Stimulated activated CD8-positive, alpha-beta memory T cell treated with anti-CD3 and anti-CD28 coated beads, Interleukin-7, amount 100 ng/mL, for 24 hours (primary cell): ENCODE data around the gene MB21D2.

Experiments
- DNase-seq: peaks from one replicate; pipeline ENCODE4 v3.0.0-alpha.2; 2020; ENCODE audit warnings: low read depth

The MB21D2 gene

DNA sequence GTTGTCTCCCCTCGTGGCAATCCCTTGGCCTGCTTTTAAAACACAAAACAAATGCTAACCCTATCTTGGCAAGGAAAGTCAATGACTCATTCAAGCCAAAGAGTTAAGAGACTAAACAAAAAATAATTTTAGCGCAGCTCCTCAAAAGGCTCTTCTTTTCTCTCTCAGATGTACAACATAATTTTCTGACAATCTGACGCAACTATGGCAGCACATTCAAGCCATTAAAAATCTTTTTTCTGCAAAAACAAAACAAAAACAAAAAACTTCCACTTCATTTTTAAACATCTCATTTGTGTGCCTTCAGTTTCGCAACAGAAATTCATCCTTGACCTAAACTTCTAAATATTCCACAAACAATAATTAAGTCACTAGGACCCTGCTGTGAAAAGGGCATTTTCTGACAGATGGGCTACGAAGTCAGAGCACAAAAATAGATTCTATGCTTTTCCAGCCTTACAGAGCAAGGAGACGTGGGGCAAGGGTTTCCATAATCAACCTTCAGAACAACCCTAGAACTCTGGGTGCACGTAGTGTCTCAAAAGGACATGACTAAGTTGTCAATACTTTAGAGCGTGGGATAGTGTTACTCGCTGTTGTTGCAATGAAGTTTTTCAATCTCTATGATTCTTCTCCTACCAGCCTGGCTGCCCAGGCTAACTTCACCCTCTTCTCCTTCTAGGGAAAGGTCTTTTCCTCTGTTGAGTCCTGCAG, 84.3 kb downstream of the MB21D2 start:
- DNase-seq, result no peak

DNA sequence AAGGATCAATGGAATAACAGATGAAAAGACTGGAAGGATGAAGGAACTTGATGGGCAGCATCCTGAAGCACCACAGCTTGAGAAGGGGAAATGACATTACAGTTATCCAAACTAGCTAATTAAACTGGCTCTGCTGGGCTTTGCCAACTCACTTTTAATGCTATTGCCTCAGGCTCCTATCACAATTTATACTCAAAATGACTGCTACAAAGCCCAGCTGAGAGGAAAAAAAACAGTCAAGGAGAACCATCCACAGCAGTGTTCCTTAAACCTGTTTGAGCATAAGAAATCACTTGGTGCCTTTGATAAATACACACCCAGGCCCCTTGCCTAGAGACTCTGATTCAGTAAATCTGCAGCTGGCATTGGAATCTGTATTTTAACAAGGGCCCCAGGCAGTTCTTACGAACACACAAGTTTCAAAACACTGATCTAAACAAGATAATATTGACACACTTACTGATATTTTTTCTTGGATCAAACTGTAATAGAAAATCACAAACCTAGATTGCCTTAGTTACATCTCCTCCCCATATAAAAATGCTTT, 85.8 kb downstream of the MB21D2 start:
- no peak for DNase-seq

DNA sequence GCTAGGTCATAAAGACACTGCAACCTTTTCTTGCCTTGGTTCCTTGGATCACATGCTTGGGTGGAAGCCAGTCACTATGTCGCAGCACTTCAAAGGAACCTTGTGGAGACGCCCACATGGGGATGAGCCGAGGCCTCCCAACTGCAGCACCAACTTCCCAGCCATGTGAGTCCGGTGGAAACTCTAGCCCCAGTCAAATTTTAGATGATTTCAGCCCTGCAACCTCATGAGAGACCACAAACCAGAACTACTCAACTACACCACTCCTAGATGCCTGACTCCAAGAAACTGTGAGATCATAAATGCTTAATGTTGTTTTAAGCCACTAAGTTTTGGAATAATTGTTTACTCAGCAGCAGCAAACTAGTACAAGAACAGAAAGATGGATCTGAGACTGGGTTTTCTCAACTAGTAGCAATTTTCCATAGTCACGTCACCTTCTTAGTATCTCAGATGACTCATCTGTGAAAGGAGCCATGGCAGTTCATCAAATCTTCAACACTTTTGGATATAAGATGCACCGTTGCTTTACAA, 86.5 kb downstream of the MB21D2 start:
- DNase-seq, result no peak

DNA sequence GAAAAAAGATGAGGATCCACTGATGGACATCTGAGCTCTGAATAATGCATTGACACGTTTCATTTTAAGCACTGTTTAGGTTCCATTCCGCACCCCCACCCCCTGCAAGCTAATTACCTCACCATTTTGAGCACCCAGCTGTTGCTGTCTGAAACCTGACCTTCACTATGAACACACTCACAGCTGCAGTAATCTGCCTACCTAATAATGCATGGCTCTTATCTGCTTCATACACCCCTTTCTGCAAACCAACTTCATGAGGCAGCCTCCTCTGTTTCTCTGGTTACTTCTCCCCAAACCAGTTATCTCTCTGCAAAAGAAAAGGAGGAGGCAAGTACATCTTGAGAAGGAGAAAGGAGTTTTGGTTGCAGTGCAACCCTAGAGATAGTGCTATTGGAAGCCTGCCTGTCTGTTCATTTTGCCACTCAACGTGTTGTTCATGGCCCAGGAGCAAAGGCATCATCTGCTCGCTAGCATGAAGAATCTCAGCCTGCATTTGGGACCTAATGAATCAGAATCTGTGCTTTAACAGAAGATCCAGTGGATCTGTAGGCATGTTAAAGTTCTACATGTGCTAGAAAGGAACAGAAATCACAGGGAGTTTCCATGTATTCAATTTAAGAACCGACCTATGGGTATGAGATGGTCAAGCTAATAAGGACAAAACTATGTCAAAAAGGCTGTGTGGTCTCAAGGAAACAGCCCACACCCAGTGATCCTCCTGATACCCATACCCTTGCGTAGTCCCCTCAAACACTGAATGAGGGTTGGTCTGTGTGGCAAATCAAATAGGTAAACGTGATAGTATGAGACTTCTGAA, 87.2 kb downstream of the MB21D2 start:
- no peak for DNase-seq

DNA sequence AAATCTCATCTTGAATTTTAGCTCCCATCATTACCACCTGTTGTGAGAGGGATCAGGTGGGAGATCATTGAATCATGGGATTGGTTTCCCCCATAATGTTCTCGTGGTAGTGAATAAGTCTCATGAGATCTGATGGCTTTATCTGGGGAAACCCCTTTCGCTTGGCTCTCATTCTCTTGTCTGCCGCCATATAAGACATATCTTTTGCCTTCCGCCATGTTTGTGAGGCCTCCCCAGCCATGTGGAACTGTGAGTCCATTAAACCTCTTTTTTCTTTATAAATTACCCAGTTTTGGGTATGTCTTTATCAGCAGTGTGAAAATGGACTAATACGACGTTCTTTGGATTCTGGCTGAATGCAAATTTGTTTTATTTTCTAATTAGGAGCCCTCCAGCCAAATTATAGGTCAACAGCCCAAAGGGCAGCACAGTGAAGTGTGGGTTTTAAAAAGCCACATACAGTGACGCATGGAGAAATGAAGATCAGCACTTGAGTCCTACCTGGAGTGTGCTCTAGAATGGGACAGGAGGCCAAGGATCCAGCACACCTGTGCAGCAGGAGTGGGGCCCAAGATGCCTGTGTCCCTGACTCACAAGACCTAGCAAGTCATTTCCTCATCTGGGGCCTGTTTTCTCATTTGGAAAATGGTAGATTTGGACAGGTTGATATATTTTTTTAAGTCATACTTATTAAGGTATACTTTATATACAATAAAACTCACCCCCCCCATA, 89.6 kb downstream of the MB21D2 start:
- DNase-seq, result no peak

DNA sequence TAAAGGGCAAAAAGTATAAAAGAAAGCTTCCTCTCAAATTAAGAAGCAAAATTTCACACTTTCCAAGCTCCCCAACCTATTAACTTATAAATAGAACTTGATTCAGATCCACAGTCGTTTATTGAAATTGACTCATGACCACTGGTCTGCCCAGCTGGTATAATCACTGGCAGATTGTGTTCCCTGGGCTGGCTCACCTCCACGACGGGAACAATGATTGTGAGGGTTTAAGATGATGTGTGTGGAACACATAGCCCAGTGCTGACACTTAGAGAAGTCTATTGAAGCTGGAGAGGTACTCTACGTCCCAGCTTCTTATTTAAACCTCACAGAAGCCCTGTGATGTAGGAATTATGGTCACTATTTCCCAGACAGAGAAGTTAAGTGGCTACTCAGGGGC, 90.4 kb downstream of the MB21D2 start:
- no peak for DNase-seq

DNA sequence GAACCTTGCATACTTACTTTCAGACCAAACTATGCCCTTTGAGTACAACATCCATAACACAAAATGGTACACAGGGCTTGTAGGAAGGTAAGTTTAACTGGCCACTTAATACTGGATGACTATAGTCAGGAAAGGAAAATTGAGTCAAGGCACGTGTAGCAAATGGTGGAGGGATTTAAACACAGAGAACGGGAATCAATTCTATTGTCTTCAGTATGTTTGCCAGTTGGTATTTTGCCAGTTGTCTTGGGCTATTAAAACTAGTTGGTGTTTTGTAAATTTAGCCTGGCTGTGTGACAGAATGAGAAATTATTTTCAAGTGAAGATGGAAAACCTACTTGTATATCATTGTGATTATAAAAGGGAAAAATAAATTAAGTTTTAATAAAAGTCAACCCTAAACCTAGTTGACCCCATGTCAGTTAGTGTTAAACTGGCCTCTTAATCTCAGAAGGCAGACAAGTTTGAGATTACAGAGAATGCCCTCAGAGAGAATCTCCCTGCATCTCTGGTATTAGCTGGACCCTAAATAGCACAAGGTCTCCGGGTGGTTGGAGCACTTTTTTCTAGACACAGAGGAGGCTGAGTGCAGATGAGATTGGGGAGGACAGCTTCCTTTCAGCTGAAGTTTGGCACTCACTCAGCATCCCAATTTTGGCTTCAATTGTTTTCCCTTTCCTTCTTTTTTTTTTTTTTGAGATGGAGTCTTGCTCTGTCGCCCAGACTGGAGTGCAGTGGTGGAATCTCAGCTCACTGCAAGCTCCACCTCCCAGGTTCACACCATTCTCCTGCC, 91.2 kb downstream of the MB21D2 start:
- DNase-seq, result no peak

DNA sequence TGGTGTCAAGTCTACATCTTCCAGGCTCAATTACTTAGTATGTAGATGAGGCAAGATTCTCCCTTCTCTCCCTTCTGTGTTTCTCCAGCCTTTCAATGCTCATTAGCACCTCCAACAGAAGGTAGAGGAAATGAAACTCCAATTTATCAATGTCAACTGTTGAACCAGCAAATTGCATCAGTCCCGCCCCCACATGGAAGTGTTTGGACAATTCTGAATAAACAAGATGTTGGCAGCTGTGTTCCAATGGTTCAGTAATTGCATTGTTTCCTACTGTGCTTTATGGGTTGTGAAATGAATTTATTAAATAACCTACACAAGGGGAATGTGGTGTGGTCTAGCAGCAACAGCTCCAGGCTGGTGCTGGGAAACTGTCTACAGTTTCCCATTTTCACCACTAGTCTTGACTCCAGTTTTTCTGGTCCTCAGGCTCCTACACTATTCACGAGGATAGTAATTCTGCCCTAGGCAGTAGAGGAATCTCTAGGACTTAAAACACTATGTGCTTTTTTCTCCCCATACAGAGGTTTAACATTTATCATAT, 91.9 kb downstream of the MB21D2 start:
- DNase-seq, result no peak

DNA sequence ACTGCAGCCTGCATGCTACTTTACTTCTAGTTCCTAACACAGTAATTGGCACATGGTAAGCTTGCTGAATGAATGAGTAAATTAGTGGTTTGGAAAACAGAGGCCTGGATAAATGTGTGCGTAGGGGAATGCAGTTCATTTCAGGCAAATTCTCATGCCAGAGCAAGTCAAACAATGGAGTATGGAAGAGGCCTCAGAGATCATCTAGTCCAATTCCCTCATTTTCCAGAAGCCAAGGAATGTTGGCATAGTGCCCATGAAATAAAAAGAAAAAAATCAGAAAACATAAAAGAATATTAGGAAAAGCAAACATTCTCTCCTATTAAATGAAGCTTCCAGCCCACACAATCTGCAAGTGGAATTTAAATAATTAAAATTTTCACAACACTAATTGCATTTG, 92.4 kb downstream of the MB21D2 start:
- DNase-seq, result no peak

DNA sequence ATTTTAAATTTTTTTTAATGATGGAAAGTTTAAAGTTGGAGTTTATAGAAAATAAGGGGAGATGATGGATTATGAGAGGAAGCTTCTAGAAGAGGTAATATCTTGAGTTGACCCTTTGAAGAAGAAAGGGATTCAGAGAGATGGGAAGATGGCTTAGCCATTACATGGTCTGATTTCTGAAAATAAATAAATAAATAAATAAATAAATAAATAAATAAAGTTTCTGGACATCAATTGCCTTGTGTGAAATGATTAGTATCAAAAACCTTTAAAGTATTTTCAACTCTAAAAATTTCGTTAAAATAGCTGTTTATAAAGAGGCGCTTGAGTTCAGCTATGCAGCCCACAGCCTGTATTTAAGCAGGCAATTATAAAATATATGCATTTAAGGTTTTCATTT, 93.3 kb downstream of the MB21D2 start:
- DNase-seq, result no peak

DNA sequence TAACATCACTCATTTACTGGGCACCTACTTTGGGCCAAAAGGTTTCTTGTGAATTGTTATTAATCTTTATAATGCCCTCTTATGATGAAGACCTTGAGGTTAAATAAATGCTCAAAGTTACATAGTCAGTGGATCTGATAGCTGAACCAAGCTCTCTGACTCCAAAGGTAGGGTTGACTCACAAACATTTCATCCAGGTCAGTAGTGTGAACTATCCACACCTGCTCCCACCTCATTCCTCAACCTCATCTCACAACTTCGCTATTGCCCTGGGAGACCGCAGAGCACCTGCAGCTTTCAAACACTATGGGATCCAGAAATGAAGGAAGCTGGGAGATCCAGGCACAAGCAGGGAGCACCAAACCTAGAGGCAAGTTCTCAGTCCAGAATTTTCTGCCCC, 96.5 kb downstream of the MB21D2 start:
- DNase-seq, result no peak

DNA sequence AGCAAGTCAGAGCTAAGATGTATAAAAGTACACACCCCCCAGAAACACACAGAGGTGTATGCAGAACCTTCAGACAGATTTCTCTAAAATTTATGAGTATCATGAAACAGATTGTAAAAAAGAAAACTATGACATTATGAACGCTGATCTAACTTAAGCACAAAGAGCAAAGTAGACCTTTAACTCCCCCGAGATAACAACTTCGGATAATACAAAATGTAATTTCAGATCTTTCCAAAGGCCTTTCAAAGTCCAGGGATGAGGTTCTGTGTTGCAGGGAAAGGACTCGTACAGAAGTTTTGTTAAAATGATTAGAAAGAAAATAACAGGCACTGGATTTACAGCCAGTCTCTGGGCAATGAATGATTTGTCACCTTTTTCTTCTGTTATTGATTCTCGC, 97.5 kb downstream of the MB21D2 start:
- DNase-seq, result no peak

DNA sequence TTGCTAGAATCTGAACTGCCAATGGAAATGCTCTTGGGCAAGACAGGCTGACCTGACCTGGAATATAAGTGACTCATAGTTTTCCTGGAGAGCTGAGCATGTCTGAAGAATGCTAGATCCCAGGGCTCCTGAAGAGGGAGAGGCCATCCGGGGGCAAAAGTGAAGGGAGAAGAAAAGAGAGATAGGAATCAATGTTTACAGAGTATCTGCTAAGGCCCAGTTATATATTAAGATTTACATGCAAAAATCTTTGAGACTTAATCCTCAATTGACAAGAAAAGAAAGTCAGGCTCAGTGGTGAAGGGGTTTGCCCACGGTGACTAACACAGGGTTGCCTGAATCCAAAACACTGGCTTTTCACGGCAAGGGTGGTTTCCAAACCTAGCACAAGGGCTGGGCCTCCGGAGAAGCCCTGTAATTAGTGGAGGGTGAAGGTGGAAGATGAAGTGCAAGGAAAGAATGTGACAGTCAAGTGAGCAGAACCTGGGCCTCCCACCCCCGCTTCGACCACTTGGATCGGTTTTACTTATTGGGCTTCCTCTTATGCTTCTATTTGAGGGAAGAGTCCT, 98.6 kb downstream of the MB21D2 start:
- no peak for DNase-seq

DNA sequence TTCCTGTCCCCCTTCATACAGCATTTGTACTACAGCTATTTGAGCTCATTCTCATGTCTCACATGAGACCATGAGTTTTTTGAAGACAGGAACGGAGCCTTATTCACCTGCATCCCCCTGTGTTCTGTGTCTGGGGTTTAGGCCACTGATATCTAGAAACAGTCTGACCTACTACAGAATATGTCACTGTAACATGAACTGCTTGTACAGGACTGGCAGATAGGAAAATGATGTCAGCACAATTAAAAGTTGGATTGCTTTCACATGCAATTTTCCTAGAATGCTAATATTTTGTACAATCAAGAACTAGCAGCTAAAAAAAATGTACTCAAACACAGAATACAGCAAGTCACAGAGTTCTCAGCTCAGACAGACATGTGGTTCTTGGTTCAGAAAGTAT, 99.5 kb downstream of the MB21D2 start:
- no peak for DNase-seq

DNA sequence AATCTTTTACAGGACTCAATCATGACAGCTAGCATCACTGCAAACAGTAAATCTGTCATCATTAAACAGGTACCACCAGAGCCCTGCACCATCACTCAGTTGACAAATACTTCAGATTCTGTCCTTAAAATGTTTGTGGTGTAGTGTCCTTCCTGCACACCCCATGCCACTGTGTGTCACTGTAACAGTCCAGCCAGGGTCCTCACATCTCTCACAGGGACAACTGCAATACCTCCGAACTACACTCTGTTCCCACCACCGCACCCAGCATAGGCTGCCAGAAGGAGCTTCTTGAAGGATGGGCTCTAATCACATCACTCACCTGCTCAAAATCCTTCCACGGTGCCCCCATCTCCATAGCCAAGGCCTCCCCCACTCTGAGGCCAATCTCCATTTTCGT, 100.2 kb downstream of the MB21D2 start:
- DNase-seq, result no peak

DNA sequence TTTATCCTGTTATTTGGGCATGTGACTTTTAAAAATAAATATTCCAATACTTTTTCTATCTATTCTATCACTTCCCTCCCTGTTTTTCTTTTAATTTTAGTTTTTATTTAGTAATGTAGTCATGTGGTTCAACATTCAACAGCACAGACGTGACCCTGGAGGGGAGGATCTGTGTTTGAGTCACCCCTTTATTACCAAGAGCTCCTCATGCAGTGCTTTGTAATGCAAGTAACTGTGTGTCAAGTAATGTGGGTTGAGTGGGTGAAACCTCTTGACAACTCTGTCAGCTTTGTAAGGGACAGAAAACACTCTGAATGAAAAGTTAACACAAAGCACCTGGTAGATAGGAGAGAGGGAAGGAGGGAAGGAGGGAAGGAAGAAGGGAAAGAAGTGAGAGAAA, 100.6 kb downstream of the MB21D2 start:
- DNase-seq, result no peak

DNA sequence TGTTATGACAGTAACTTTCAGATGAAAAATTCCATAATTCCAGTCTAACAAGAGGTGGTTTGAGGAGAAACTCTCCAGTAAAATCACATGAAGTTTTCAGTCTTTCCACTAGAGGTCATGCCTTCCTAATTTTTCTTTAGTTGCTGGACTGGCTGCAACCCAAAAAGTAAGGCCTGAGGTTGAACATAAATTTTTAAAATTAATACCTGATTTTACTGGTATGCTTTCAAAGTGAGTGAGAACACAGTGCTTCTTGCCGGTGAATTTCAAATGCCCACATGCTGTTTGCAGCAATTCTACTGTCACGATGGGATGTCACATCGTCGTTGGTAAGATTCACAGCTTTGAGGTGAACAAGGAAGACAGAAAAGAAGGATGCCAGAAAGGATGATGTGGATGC, 101.3 kb downstream of the MB21D2 start:
- no peak for DNase-seq

DNA sequence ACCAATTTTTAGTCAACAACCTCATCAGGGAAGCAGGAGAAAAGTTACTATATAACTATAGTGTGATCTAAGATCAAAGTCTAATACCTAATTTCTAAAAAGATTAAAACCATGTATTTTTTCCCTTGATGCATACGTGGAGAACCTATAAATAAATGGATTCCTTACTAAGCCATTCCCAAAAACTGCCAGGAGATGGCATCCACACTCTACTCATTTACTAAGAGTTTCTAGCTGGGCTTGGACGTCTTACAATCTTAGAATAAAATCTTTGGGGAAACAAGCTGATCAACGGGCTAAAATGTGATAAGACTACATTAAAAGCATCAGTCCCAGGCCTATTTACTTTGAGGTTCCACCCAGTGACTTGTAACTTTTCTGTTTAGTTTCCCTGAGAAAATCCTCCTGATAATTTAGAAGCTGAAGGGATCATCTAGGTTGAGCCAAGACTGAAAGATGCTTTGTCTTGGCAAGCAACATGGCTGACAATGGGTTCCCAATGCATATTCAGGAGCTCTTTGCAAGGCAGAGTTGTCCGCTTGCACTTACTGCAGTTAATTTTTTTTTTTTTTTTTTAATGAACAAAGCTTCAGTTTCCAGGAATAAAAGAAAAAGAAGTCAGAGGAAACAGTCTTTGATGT, 104.8 kb downstream of the MB21D2 start:
- DNase-seq, result no peak

DNA sequence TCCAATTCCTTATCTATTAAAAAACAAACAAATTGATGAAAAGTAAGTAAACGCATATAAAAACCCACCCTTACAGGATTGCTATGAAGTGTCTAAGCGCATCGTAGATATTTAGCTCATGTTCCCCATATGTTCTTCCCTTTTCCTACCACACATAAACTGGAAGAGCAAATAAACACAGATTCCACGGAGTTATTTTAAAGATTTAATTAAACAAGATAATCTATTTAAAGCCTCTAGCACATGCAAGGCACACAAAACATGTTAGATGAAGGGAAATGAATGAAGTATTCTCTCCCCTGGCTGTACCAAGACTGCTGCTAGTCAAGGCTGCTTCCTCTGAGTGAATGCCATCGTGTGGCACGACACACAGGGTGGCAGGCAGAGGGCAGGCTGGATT, 111.9 kb downstream of the MB21D2 start:
- DNase-seq, result no peak

DNA sequence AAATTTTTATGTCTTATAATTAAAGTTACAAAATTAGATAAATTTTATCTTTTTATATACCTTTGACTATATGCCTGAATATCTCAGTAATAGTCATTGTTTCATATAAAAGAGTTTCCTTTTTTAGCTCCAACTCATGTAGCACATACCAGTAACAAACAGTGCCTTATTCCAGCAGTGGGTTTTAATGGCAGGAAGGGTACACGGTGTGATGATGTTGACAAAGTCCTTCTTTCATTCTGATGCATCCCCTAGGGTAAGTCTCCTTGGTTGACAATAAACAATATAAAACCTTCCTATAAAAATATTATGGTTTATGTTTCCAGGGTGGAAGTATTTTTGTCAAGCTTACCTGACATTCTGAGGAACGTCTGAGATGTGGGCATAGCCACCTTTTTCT, 113.2 kb downstream of the MB21D2 start:
- no peak for DNase-seq
